IPS DF 19.7 (cell line): ENCODE measurements around the gene VWDE.

Experiments used
- DNase-seq: peaks from one replicate; pipeline ENCODE4 v3.0.0-alpha.2; 2013; ENCODE audit warnings: low read depth, low spot score

VWDE gene

GRCh38 chr7:12290761-12291160 is 112.9 kb downstream of the VWDE start:
- DNase-seq, result no peak

DNA sequence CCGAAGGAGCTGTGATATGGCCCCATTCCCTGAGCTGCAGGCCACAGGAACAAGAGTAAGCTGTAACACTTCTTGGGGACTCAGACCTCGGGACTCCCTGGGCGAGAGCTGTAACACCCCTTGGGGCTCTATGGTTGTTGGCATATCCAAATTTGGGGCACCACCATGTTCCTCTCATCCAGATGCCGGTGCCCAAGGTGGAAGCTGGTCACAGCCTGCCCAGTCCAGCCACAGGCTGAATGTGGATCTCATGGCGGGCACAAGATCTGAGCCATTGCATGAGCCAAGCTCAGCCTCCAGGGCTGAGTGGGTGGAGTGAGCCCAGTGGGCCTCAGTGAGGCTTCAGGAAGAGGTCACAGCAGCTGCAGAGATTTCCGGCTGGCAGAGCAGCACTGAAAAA is 113.7 kb downstream of the VWDE start:
- DNase-seq, result no peak

DNA sequence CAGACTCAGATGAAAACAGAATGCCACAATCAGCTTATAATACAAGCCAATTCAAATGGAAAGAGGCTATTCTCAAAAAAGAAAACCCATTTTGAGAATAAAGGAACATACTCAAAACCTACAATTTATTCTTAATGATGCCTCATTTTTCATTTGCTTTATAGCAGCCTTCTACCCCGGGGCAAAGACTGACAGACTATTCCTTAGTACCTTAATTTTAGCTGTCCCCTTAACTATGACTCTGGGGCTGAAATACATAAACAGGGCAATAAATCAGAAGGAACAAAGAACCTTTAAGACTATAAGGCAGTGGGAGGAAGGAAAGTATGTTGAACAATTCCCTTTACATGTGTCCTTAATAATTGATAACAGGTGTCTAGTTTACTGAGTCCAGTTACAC is 115.8 kb downstream of the VWDE start:
- no peak for DNase-seq

DNA sequence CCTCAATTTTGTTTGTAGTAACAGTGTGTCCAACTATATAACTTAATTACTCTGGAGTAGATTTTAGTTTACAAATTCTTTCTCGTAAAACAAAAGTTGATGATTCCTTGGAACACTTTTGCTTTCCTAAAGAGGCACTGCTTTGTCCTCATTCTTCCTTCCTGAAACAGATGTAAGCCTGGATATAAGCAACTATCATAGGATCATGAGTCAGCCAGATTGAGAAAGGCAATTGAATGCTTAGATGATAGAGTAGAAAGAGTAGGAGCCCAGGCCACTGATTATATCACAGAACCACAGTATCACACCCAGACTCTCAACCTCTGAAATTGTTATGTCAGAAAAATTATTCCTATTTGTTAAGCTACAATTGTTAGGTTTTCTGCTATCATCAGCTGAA is 122.6 kb downstream of the VWDE start:
- no peak for DNase-seq
